ENCODE results near the gene GM2A. TPM values are rescaled to one million over a fixed set of nuclear protein-coding genes. Genes with fewer than 3 reads are reported as not detected.

The GM2A gene
- total RNA-seq, 1 experiment from 2014 or later: 36.2 TPM

- TF ChIP-seq ZBTB21 (CRISPR knock-in tag; IDR thresholded peaks at IDR 0.05; ENCODE audit: borderline replicate concordance): no peak
- no peak for TF ChIP-seq TEAD1 (CRISPR knock-in tag; IDR thresholded peaks at IDR 0.05)
Observed at GRCh38 chr5:151244206-151244605, 8.8 kb upstream of the GM2A start (continued).

- H3K36me3 Mint-ChIP-seq: no peaks in the 10 kb centered on the region
- POLR2A ChIA-PET: no interaction called here
- H3K9me3 Mint-ChIP-seq: no peaks in the 10 kb centered on the region
- CTCF ChIA-PET: no interaction called here
- peaks cover 19% of the 10 kb centered on the region for H3K4me1 Mint-ChIP-seq
- no peak overlapping the region for H3K27ac Mint-ChIP-seq
- no peak for TF ChIP-seq USF2 (CRISPR knock-in tag; IDR thresholded peaks at IDR 0.05)
- TF ChIP-seq TEAD1 (CRISPR knock-in tag; IDR thresholded peaks at IDR 0.05): no peak
- TF ChIP-seq NR1H2 (CRISPR knock-in tag; IDR thresholded peaks at IDR 0.05): no peak
- TF ChIP-seq ERG (CRISPR knock-in tag; IDR thresholded peaks at IDR 0.05): no peak
- no peak for TF ChIP-seq CTCF (IDR thresholded peaks at IDR 0.05)
- no peak for TF ChIP-seq FOXK1 (CRISPR knock-in tag; IDR thresholded peaks at IDR 0.05)
- no peak for TF ChIP-seq ZNF671 (CRISPR knock-in tag; IDR thresholded peaks at IDR 0.05)
- TF ChIP-seq PRRX2 (CRISPR knock-in tag; IDR thresholded peaks at IDR 0.05): no peak
- TF ChIP-seq ZNF425 (CRISPR knock-in tag; conservative IDR thresholded peaks at IDR 0.05): no peak
- TF ChIP-seq CDX4 (CRISPR knock-in tag; IDR thresholded peaks at IDR 0.05; ENCODE audit: borderline replicate concordance): no peak
- TF ChIP-seq EMX1 (CRISPR knock-in tag; IDR thresholded peaks at IDR 0.05): no peak
- ATAC-seq (no peak), DNase-seq (ENCODE audit: low spot score) (no peak)
- peaks cover 6% of the 10 kb centered on the region for H3K27me3 Mint-ChIP-seq (ENCODE audit: low read depth)
- H3K4me3 Mint-ChIP-seq: no peak overlapping the region
Observed at GRCh38 chr5:151245680-151246219, 7.2 kb upstream of the GM2A start.

- ATAC-seq (no peak), DNase-seq (ENCODE audit: low spot score) (no peak)
- Mint-ChIP-seq H3K27ac (no peak overlapping the region), H3K36me3 (no peaks in the 10 kb centered on the region), H3K4me1 (peaks cover 23% of the 10 kb centered on the region), H3K27me3 (ENCODE audit: low read depth) (peaks cover 6% of the 10 kb centered on the region), H3K4me3 (no peak overlapping the region), H3K9me3 (no peaks in the 10 kb centered on the region)
- ChIA-PET POLR2A (no interaction called here), CTCF (interaction anchor here (0.6 to 1.5 kb wide), 2 partner anchors 10 to 133 kb away, joined by 3 to 5 read pairs; no protein-coding TSS in a partner anchor)
- no peak for TF ChIP-seq ZSCAN18 (CRISPR knock-in tag; IDR thresholded peaks at IDR 0.05)
- TF ChIP-seq AR (CRISPR knock-in tag; IDR thresholded peaks at IDR 0.05): no peak
- TF ChIP-seq E2F5 (CRISPR knock-in tag; IDR thresholded peaks at IDR 0.05): no peak
- TF ChIP-seq ZNF416 (CRISPR knock-in tag; IDR thresholded peaks at IDR 0.05): no peak
- TF ChIP-seq IRF1 (CRISPR knock-in tag; IDR thresholded peaks at IDR 0.05): no peak
- no peak for TF ChIP-seq OVOL2 (CRISPR knock-in tag; IDR thresholded peaks at IDR 0.05; ENCODE audit: borderline replicate concordance)
- no peak for TF ChIP-seq ETV6 (CRISPR knock-in tag; IDR thresholded peaks at IDR 0.05)
- no peak for TF ChIP-seq MXD4 (CRISPR knock-in tag; IDR thresholded peaks at IDR 0.05; ENCODE audit: borderline replicate concordance)
Observed at GRCh38 chr5:151248651-151249050, 4.3 kb upstream of the GM2A start.
